IMR-90 (cell line): ENCODE results near the gene TMEM135.

Experiments used
- BHLHE40 ChIP-seq: fragments of 150-350 bp; IDR thresholded peaks from 2 replicates; pipeline ENCODE4 v1.6.1; 2016; ENCODE audit warnings: mild to moderate bottlenecking, low read depth, low read length
- CEBPB ChIP-seq: IDR thresholded peaks from 2 replicates; pipeline ENCODE4 v1.6.1; 2012; ENCODE audit warnings: low read depth, low read length, improper control_type of control experiment
- ELK1 ChIP-seq: fragments of 150-350 bp; IDR thresholded peaks from 2 replicates; pipeline ENCODE4 v1.6.1; 2016; ENCODE audit warnings: low read depth, mild to moderate bottlenecking, low read length, moderate library complexity, borderline replicate concordance
- MAFK ChIP-seq: IDR thresholded peaks from 2 replicates; pipeline ENCODE4 v1.6.1; 2012; ENCODE audit warnings: low read depth, low read length, improper control_type of control experiment
- MXI1 ChIP-seq: IDR thresholded peaks from 2 replicates; pipeline ENCODE4 v1.6.1; 2012; ENCODE audit warnings: low read depth, mild to moderate bottlenecking, low read length, moderate library complexity, borderline replicate concordance
- POLR2A ChIP-seq: IDR thresholded peaks from 2 replicates; pipeline ENCODE4 v1.6.1; 2012; ENCODE audit warnings: mild to moderate bottlenecking, low read depth, low read length
- RAD21 ChIP-seq: IDR thresholded peaks from 2 replicates; pipeline ENCODE4 v1.6.1; 2012; ENCODE audit warnings: low read length, improper control_type of control experiment
- RCOR1 ChIP-seq: IDR thresholded peaks from 2 replicates; pipeline ENCODE4 v1.6.1; 2012; ENCODE audit warnings: mild to moderate bottlenecking, low read length, improper control_type of control experiment; ENCODE audit not compliant: insufficient replicate concordance
- SMC3 ChIP-seq: fragments of 150-350 bp; IDR thresholded peaks from 2 replicates; pipeline ENCODE4 v1.6.1; 2016; ENCODE audit warnings: low read depth, mild to moderate bottlenecking, antibody characterized with exemption, low read length, moderate library complexity
- USF2 ChIP-seq: fragments of 150-350 bp; IDR thresholded peaks from 2 replicates; pipeline ENCODE4 v1.6.1; 2017; ENCODE audit warnings: mild to moderate bottlenecking, antibody characterized with exemption, low read length, low read depth
- TF ChIP-seq, protein P1 (sequence below): conservative IDR thresholded peaks from 2 replicates; pipeline ENCODE4 v1.5.1; 2012; ENCODE audit warnings: mild to moderate bottlenecking, low read depth, low read length, improper control_type of control experiment

- TF ChIP-seq, protein P1, sequence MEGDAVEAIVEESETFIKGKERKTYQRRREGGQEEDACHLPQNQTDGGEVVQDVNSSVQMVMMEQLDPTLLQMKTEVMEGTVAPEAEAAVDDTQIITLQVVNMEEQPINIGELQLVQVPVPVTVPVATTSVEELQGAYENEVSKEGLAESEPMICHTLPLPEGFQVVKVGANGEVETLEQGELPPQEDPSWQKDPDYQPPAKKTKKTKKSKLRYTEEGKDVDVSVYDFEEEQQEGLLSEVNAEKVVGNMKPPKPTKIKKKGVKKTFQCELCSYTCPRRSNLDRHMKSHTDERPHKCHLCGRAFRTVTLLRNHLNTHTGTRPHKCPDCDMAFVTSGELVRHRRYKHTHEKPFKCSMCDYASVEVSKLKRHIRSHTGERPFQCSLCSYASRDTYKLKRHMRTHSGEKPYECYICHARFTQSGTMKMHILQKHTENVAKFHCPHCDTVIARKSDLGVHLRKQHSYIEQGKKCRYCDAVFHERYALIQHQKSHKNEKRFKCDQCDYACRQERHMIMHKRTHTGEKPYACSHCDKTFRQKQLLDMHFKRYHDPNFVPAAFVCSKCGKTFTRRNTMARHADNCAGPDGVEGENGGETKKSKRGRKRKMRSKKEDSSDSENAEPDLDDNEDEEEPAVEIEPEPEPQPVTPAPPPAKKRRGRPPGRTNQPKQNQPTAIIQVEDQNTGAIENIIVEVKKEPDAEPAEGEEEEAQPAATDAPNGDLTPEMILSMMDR = no peak
- no peak for TF ChIP-seq CEBPB
- TF ChIP-seq POLR2A = no peak
- TF ChIP-seq USF2 = no peak
- TF ChIP-seq RAD21 = no peak
- TF ChIP-seq SMC3 = no peak
- TF ChIP-seq BHLHE40 = no peak
- no peak for TF ChIP-seq ELK1
- TF ChIP-seq RCOR1 = no peak
- TF ChIP-seq MXI1 = no peak
- TF ChIP-seq MAFK = no peak
Measured at GRCh38 chr11:87012673-87013072, 25.1 kb upstream of the TMEM135 start.
